ENCODE measurements around the gene WSCD1.

GRCh38 chr17:6045621-6046357, 24.4 kb upstream of the WSCD1 start:
- TF ChIP-seq CTCF (IDR thresholded peaks at IDR 0.05; ENCODE audit: borderline replicate concordance, extremely low read depth, low read length, poor library complexity, severe bottlenecking) (peak; percentile 4), EZH2 (IDR thresholded peaks at IDR 0.05; ENCODE audit: borderline replicate concordance, low read depth, low read length, severe bottlenecking) (no peak)
